Jurkat, Clone E6-1 (cell line): ENCODE data around the gene SLC17A5. TPM values are rescaled to one million over a fixed set of nuclear protein-coding genes. Genes with fewer than 3 reads are reported as not detected.
"Not testable (repeated sequence)": the region's sequence is repeated elsewhere in the genome, so short reads cannot be mapped to it uniquely, and the experiment has no call there.

Experiments used
- DNase-seq: peaks from one replicate; pipeline ENCODE4 v3.0.0-alpha.2; 2011; ENCODE audit warnings: low read depth, low spot score
- H3K4me3 ChIP-seq: 2 replicates; pipeline ENCODE4 v1.5.1; 2011; ENCODE audit warnings: mild to moderate bottlenecking, low read length, control low read depth, moderate library complexity
- polyA plus RNA-seq: library from polyadenylated mRNA; unstranded; fragments of >200 nt; gene quantifications from one replicate; pipeline ENCODE4 v1.2.1, GENCODE V29; 2012; ENCODE audit warnings: missing spikeins; ENCODE audit not compliant: insufficient read length, insufficient read depth

The SLC17A5 gene, protein sequence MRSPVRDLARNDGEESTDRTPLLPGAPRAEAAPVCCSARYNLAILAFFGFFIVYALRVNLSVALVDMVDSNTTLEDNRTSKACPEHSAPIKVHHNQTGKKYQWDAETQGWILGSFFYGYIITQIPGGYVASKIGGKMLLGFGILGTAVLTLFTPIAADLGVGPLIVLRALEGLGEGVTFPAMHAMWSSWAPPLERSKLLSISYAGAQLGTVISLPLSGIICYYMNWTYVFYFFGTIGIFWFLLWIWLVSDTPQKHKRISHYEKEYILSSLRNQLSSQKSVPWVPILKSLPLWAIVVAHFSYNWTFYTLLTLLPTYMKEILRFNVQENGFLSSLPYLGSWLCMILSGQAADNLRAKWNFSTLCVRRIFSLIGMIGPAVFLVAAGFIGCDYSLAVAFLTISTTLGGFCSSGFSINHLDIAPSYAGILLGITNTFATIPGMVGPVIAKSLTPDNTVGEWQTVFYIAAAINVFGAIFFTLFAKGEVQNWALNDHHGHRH
- 5.9 TPM for polyA plus RNA-seq

GRCh38 chr6:73653571-73654424, at the start of gene SLC17A5:
TSS of gene SLC17A5 (minus strand) at chr6:73653992. CDS start at chr6:73653886, 106 bp downstream.
- H3K4me3 ChIP-seq = peak within 1 kb of the TSS; percentile 77
- peak; percentile 85 for DNase-seq

- DNase-seq = no peak
- no peak overlapping the region for H3K4me3 ChIP-seq
Measured at GRCh38 chr6:73703466-73703865, 49.7 kb upstream of the SLC17A5 start.

GRCh38 chr6:73702444-73702843, 48.7 kb upstream of the SLC17A5 start:
- H3K4me3 ChIP-seq = no peak overlapping the region
- DNase-seq = no peak

DNA sequence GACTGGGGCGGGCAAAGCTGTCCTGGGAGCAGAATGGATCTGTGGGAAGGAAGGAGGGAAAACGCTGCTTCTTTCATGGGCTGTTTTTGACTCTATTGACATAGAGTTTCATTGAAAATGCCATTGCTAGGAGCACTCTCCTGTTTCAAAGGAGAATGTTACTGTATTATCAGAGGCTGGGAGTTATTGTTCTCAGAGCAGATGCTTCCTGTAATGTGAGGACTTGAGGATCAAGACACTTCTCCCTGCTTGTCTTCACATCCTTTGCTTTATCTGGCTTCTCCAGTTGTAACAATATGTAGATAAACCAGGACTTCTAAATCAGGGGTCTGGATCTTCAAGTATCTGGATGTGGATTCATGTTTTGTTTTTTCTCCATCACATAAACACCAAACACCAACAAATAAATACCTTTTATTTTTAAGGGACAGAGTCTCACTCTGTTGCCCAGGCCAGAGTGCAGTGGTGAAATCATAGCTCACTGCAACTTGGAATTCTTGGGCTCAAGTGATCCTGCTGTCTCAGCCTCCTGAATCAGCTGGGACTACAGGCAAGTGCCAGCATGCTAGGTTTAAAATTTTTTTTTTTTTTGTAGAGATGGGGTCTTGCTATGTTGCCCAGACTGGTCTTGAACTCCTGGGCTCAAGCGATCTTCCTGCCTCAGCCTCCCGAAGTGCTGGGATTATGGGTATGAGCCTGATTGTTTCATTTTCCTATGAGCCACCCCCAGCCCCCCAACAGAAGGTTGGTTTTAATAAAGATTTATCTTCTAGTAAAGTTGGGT, 46.1 kb upstream of the SLC17A5 start:
- no peak overlapping the region for H3K4me3 ChIP-seq

GRCh38 chr6:73696966-73697655, 43.3 kb upstream of the SLC17A5 start:
- H3K4me3 ChIP-seq = no peak overlapping the region
- no peak for DNase-seq

More for the DNA sequence above, 46.1 kb upstream of the SLC17A5 start:
- no peak for DNase-seq

DNA sequence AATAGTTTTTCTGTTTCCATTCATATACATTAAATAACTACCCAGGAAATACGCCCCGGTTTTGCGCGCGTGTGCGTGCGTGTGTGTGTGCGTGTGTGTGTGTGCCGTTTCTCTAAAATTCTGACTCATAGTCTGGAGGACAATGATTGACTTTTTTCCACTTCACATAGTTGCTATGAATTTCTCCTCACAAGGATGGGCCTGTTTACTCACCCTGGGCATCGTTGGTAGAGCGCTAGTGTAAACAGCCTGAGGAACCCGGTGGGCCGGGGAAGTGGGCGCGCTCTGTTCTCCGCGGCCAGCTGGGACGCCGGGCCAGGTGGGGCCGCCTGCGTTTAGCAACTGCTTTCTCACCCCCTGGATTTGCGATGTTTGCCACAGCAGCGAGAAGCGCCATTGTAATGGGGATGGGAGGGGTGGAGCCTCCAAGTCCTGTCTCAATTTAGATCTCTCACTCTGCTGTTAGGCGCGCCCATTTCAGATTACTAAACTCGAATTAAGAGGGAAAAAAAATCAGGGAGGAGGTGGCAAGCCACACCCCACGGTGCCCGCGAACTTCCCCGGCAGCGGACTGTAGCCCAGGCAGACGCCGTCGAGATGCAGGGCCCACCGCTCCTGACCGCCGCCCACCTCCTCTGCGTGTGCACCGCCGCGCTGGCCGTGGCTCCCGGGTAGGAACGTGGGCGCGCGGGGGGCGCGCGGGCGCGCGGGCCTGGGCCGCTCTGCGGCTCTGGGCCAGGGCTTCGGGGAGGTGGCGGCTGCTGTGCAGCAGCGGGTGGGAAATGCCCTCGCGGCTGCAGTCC, 42.0 kb upstream of the SLC17A5 start, which contains the start of gene CD109:
Gene CD109 (plus strand): TSS at position 585 of the 803 bp plus-strand sequence. CDS start 13 bp downstream, at position 598.
- H3K4me3 ChIP-seq = peak within 1 kb of the TSS; percentile 8
- DNase-seq = peak; percentile 11

- no peak overlapping the region for H3K4me3 ChIP-seq
- DNase-seq = no peak
Measured at GRCh38 chr6:73694711-73695411, 41.1 kb upstream of the SLC17A5 start.

GRCh38 chr6:73691512-73691911, 37.7 kb upstream of the SLC17A5 start:
- no peak overlapping the region for H3K4me3 ChIP-seq
- DNase-seq = no peak

- no peak for DNase-seq
- H3K4me3 ChIP-seq = no peak overlapping the region
Measured at GRCh38 chr6:73690056-73690455, 36.3 kb upstream of the SLC17A5 start.

- no peak for DNase-seq
- no peak overlapping the region for H3K4me3 ChIP-seq
Measured at GRCh38 chr6:73688351-73688750, 34.6 kb upstream of the SLC17A5 start.

DNA sequence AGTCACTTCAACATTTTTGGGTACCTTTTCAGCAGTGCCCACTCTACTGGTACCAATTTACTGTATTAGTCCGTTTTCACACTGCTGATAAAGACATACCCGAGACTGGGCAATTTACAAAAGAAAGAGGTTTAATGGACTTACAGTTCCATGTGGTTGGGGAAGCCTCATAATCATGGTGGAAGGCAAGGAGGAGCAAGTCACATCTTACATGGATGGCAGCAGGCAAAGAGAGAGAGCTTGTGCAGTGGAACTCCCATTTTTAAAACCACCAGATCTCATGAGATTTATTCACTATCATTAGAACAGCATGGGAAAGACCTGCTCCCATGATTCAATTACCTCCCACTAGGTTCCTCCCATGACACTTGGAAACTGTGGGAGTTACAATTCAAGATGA, 29.8 kb upstream of the SLC17A5 start:
- DNase-seq, H3K4me3 ChIP-seq: not testable (repeated sequence)

- DNase-seq = no peak
Measured at GRCh38 chr6:73680289-73680918, 26.6 kb upstream of the SLC17A5 start.

GRCh38 chr6:73679846-73680245, 26.1 kb upstream of the SLC17A5 start:
- not testable (repeated sequence) for DNase-seq, H3K4me3 ChIP-seq

More at GRCh38 chr6:73680289-73680918, 26.6 kb upstream of the SLC17A5 start:
- H3K4me3 ChIP-seq = no peak overlapping the region

DNA sequence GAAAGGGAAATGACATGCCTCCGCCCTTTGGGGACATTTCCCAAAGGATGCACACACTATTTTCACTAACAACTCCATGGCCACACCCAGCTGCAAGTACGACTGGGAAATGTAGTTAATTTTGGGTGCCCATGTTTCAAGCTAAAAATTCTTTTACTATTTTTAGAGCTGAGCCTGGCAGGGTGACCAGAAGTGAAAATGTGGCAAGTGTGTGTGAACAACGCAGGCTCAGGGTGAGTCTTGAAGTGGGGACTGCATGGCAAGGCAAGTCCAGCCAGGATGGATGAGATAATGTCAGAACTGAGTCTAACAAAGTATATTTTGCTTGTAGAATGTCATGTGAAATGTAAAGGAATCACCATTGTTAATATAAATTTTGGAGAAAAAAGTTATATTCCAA, 25.2 kb upstream of the SLC17A5 start:
- no peak for DNase-seq
- no peak overlapping the region for H3K4me3 ChIP-seq

GRCh38 chr6:73675466-73676098, 21.8 kb upstream of the SLC17A5 start:
- DNase-seq = no peak
- no peak overlapping the region for H3K4me3 ChIP-seq
